Liver (tissue), 9 donors: ENCODE measurements around the gene ATP1B2. TPM values are rescaled to one million over a fixed set of nuclear protein-coding genes. Genes with fewer than 3 reads are reported as not detected.

Experiments used
- DNase-seq: peaks from one replicate; pipeline ENCODE4 v3.0.0-alpha.2; 2017; ENCODE audit warnings: low spot score
- H3K27ac ChIP-seq, 2 donors: one replicate each; pipeline ENCODE4 v1.7.0; 2013; ENCODE audit warnings: inconsistent platforms in 2 of 2, low read length in 2 of 2, control low read depth in 1 of 2, low read depth in 1 of 2, mild to moderate bottlenecking in 1 of 2
- H3K27me3 ChIP-seq, 4 donors: one replicate each; pipeline versions ENCODE4 v1.6.1 to v1.7.0; 2013; ENCODE audit warnings: low read length in 3 of 4, inconsistent platforms in 1 of 4, mild to moderate bottlenecking in 1 of 4, moderate library complexity in 1 of 4; ENCODE audit not compliant: control insufficient read depth in 4 of 4, insufficient read depth in 4 of 4
- H3K36me3 ChIP-seq, 4 donors: one replicate each; pipeline versions ENCODE4 v1.6.1 to v1.7.0; 2013; ENCODE audit warnings: low read length in 3 of 4, mild to moderate bottlenecking in 3 of 4, low read depth in 1 of 4, moderate library complexity in 1 of 4; ENCODE audit not compliant: control insufficient read depth in 4 of 4, insufficient read depth in 3 of 4
- H3K4me1 ChIP-seq, 4 donors: one replicate each; pipeline versions ENCODE4 v1.6.1 to v1.7.0; 2013; ENCODE audit warnings: low read length in 3 of 4, mild to moderate bottlenecking in 3 of 4, moderate library complexity in 1 of 4; ENCODE audit not compliant: control insufficient read depth in 4 of 4, insufficient read depth in 4 of 4
- H3K4me3 ChIP-seq, 3 donors: one replicate each; pipeline versions ENCODE4 v1.6.1 to v1.7.0; 2013; ENCODE audit warnings: low read length in 3 of 3, control low read depth in 1 of 3, low read depth in 1 of 3, mild to moderate bottlenecking in 1 of 3
- H3K9ac ChIP-seq, 2 donors: one replicate each; pipeline ENCODE4 v1.7.0; 2013; ENCODE audit warnings: low read length in 2 of 2, mild to moderate bottlenecking in 2 of 2, moderate library complexity in 2 of 2, control low read depth in 1 of 2, low read depth in 1 of 2
- H3K9me3 ChIP-seq, 4 donors: one replicate each; pipeline versions ENCODE4 v1.6.1 to v1.7.0; 2013; ENCODE audit warnings: low read length in 3 of 4; ENCODE audit not compliant: control insufficient read depth in 4 of 4
- ATF3 ChIP-seq: IDR thresholded peaks from 2 replicates; pipeline ENCODE4 v1.6.1; 2016; ENCODE audit warnings: antibody characterized with exemption
- CTCF ChIP-seq: fragments of 150-350 bp; IDR thresholded peaks from 2 replicates; pipeline ENCODE4 v1.5.1; 2017; ENCODE audit warnings: improper control_type of control experiment, low read depth, low read length; ENCODE audit not compliant: missing input control
- EGR1 ChIP-seq, 2 donors: IDR thresholded peaks; 2 replicates each; pipeline ENCODE4 v1.6.1; 2016 to 2018; ENCODE audit warnings: antibody characterized with exemption in 2 of 2, low read depth in 2 of 2
- FOXA1 ChIP-seq: IDR thresholded peaks from 2 replicates; pipeline ENCODE4 v1.6.1; 2016; ENCODE audit warnings: antibody characterized with exemption
- FOXA2 ChIP-seq: IDR thresholded peaks from 2 replicates; pipeline ENCODE4 v1.6.1; 2016; ENCODE audit warnings: antibody characterized with exemption
- GABPA ChIP-seq, 2 donors: IDR thresholded peaks in 1 of 2; conservative IDR thresholded peaks in 1 of 2; 2 replicates each; pipeline ENCODE4 v1.6.1; 2016; ENCODE audit warnings: antibody characterized with exemption in 2 of 2, mild to moderate bottlenecking in 1 of 2, moderate library complexity in 1 of 2
- HNF4A ChIP-seq, 2 donors: conservative IDR thresholded peaks; 2 replicates each; pipeline ENCODE4 v1.6.1; 2016; ENCODE audit warnings: antibody characterized with exemption in 2 of 2, mild to moderate bottlenecking in 2 of 2
- HNF4G ChIP-seq: IDR thresholded peaks from 2 replicates; pipeline ENCODE4 v1.6.1; 2016; ENCODE audit warnings: antibody characterized with exemption
- JUND ChIP-seq, 2 donors: IDR thresholded peaks; 2 replicates each; pipeline ENCODE4 v1.6.1; 2016; ENCODE audit warnings: antibody characterized with exemption in 2 of 2
- MAX ChIP-seq: IDR thresholded peaks from 2 replicates; pipeline ENCODE4 v1.6.1; 2016; ENCODE audit warnings: antibody characterized with exemption
- NR2F2 ChIP-seq: IDR thresholded peaks from 2 replicates; pipeline ENCODE4 v1.6.1; 2016; ENCODE audit warnings: antibody characterized with exemption
- RAD21 ChIP-seq, 2 donors: IDR thresholded peaks; 2 replicates each; pipeline ENCODE4 v1.6.1; 2016; ENCODE audit warnings: antibody characterized with exemption in 2 of 2, mild to moderate bottlenecking in 2 of 2
- REST ChIP-seq: IDR thresholded peaks from 2 replicates; pipeline ENCODE4 v1.6.1; 2016; ENCODE audit warnings: antibody characterized with exemption, mild to moderate bottlenecking
- RXRA ChIP-seq, 2 donors: IDR thresholded peaks; 2 replicates each; pipeline ENCODE4 v1.6.1; 2017 to 2018; ENCODE audit warnings: antibody characterized with exemption in 2 of 2, mild to moderate bottlenecking in 1 of 2
- SP1 ChIP-seq: IDR thresholded peaks from 2 replicates; pipeline ENCODE4 v1.6.1; 2018; ENCODE audit warnings: antibody characterized with exemption, mild to moderate bottlenecking
- TAF1 ChIP-seq: conservative IDR thresholded peaks from 2 replicates; pipeline ENCODE4 v1.6.1; 2016; ENCODE audit warnings: antibody characterized with exemption, mild to moderate bottlenecking
- YY1 ChIP-seq: IDR thresholded peaks from 2 replicates; pipeline ENCODE4 v1.6.1; 2016; ENCODE audit warnings: antibody characterized with exemption, mild to moderate bottlenecking
- ZBTB33 ChIP-seq: IDR thresholded peaks from 2 replicates; pipeline ENCODE4 v1.6.1; 2016; ENCODE audit warnings: antibody characterized with exemption
- WGBS: extraction: QIAGEN DNeasy Blood & Tissue Kit; methylation state at CpG from one replicate; pipeline ENCODE4 v1.1.7; 2013; 5-methylcytosine and 5-hydroxymethylcytosine counted together
- polyA plus RNA-seq, 2 donors: library from polyadenylated mRNA; stranded (reverse) in 1 of 2; unstranded in 1 of 2; fragments of 200-250 nt in 1 of 2; fragments of >200 nt in 1 of 2; fragmentation: Nextera tagmentation in 1 of 2; extraction: Ambion mirVana in 1 of 2; gene quantifications; one replicate each; pipeline versions ENCODE4 v1.2.1 to v1.2.3, GENCODE V29; 2013 to 2015
- total RNA-seq, 2 donors: library from RNA; depleted of rRNA; stranded (reverse); fragments of >200 nt; gene quantifications; one replicate each; pipeline ENCODE4 v1.2.3, GENCODE V29; 2014
- donor health status: healthy.
- donor health status: healthy.
- donor health status: healthy.
- donor health status: healthy.
- donor health status: healthy.

Gene ATP1B2
- total and polyA plus RNA-seq, 4 donors, result 0.33 to 8.3 (median 2.0) TPM

- under 1% methylated on average over 93 of the region's 93 CpGs for WGBS
- Histone ChIP-seq H3K4me1 (peaks cover 4 to 37% (median 26%) of the 10 kb centered on the region in 4 donors), H3K27me3 (no peaks in the 10 kb centered on the region), H3K36me3 (no peaks in the 10 kb centered on the region), H3K9ac (peak within 1 kb of the TSS; percentile 79 to 90), H3K4me3 (peak within 1 kb of the TSS; percentile 49 to 90 (median 82)), H3K27ac (peak within 1 kb of the TSS; percentile 89 to 91), H3K9me3 (no peaks in the 10 kb centered on the region)
- TF ChIP-seq REST (no peak), RXRA (IDR thresholded peaks at IDR 0.05) (no peak), ZBTB33 (no peak), HNF4A (conservative IDR thresholded peaks at IDR 0.05) (no peak), FOXA1 (no peak), HNF4G (no peak), NR2F2 (no peak), YY1 (no peak), EGR1 (IDR thresholded peaks at IDR 0.05; ENCODE audit: low read depth in 2 of 2) (peak in 1 of 2 donors; percentile 36), ATF3 (no peak), GABPA (IDR thresholded peaks at IDR 0.05 in 1 of 2, conservative IDR thresholded peaks at IDR 0.05 in 1 of 2) (peak in 1 of 2 donors; percentile 70), JUND (IDR thresholded peaks at IDR 0.05) (peak; percentile 33 to 57), RAD21 (IDR thresholded peaks at IDR 0.05) (peak; percentile 44 to 55), TAF1 (no peak), SP1 (peak; percentile 92), FOXA2 (peak; percentile 13), MAX (no peak), CTCF (peak; percentile 80)
- DNase-seq, result peak; percentile 99
Observed at GRCh38 chr17:7614425-7615264, 36.1 kb upstream of the ATP1B2 start, which contains the start of gene FXR2. TSS of gene FXR2 (minus strand) at chr17:7614897. CDS start at chr17:7614532, 365 bp downstream.
